ENCODE data around the gene ROR1. TPM values are rescaled to one million over a fixed set of nuclear protein-coding genes. Genes with fewer than 3 reads are reported as not detected.
"Not testable (repeated sequence)": the region's sequence is repeated elsewhere in the genome, so short reads cannot be mapped to it uniquely, and the experiment has no call there.

Gene ROR1
- total RNA-seq, 8 experiments from 2014 or later, result 1.2 to 15.7 (median 2.7) TPM

DNA sequence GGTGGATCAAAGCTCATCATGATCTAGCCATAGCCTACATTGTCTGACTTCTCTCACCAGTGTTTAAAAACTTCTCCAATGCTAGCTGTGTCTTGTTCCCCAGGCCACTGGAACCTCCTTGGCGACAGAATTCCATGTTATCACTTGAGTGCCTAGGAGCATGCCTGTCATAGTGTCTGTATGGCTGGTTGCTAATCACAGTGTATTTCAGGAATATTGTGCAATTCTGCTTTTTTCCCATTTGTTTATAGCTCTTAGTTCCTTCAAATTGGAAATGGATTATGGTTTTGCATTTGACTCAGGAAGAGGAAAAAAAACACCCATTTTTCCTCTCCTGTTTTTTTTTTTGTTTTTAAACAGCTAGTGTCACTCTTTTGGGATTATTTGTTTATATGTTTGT lies 25.5 kb downstream of the ROR1 start:
- peaks cover 2 to 9% of the 10 kb centered on the region in 2 donors for H3K4me1 ChIP-seq (replicated peaks in 1 of 2)
- no peak overlapping the region for H3K27ac ChIP-seq
- H3K4me3 ChIP-seq, result no peak overlapping the region
- ATAC-seq (replicated peaks in 6 of 8), result peak in 3 of 8 experiments; percentile 35 to 76 (median 57)
- in situ Hi-C loops (cut with MboI; ENCODE audit: low pct_unique_long_range_greater_than_20kb in 2 of 9, low sequenced_read_pairs in 9 of 9, unreplicated experiment in 9 of 9), result loop anchor here in 2 of 9 experiments (25.0 kb wide), 2 partner anchors 88 to 338 kb away; no protein-coding TSS in a partner anchor
- WGBS, 10 experiments, result 18 to 100% (median 100%) methylated on average over 1 of the region's 1 CpG; no CpG with 5 or more reads in 3 of the 10 experiments

- peaks cover 2 to 12% of the 10 kb centered on the region in 2 donors for H3K4me1 ChIP-seq (replicated peaks in 1 of 2)
- in situ Hi-C loops (cut with MboI; ENCODE audit: low pct_unique_long_range_greater_than_20kb in 2 of 9, low sequenced_read_pairs in 9 of 9, unreplicated experiment in 9 of 9), result loop anchor here in 2 of 9 experiments (25.0 kb wide), 2 partner anchors 87 to 337 kb away; no protein-coding TSS in a partner anchor
- 10 to 100% (median 71%) methylated on average over 1 to 3 of the region's 3 CpGs for WGBS, 10 experiments
- peak in 2 of 8 experiments; percentile 8 to 59 for ATAC-seq (replicated peaks in 6 of 8)
- no peak overlapping the region for H3K4me3 ChIP-seq
- no peak overlapping the region for H3K27ac ChIP-seq
Measured at GRCh38 chr1:63799820-63800219, 26.0 kb downstream of the ROR1 start.

GRCh38 chr1:63802109-63802508 lies 28.3 kb downstream of the ROR1 start:
- H3K4me1 ChIP-seq (replicated peaks in 1 of 2), result peaks cover 2 to 19% of the 10 kb centered on the region in 2 donors
- 40 to 80% (median 74%) methylated on average over 1 to 3 of the region's 3 CpGs; no CpG with 5 or more reads in 1 of the 10 experiments for WGBS, 10 experiments
- H3K27ac ChIP-seq, result no peak overlapping the region
- no peak overlapping the region for H3K4me3 ChIP-seq
- no peak for ATAC-seq (replicated peaks in 6 of 8)
- in situ Hi-C loops (cut with MboI; ENCODE audit: low pct_unique_long_range_greater_than_20kb in 2 of 9, low sequenced_read_pairs in 9 of 9, unreplicated experiment in 9 of 9), result no loop called here

DNA sequence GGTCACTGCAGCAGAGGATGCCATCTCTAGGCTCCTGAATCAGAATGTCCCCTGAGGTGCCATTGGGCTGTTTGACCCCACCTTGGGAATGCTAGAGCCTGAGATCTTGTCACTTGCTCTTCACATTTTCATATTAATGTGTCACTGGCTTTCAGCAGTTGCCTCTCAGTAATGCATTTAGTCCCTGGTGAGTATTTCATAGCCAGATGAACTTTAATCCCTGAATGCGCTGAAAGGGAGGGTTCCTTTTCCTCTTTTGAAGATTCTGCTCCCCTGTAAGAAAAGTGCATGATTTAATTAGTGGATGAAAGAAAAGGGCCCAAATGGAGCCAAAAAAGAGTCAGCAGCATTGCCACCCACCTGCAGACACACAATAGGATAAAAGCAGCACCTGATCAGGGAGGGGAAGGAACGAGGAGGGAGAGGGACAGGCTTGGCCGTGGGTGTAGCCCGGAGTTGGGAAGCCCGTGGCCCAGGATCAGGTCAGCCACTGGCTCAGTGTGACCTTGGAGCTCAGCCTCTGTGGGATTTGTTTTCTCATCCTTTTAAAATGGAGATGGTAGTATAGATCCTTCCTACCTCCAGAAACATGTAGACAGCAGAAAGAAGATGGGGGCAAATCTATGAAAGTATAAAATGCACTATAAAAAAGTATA lies 31.1 kb downstream of the ROR1 start:
- WGBS, 10 experiments, result 46 to 72% (median 58%) methylated on average over 1 to 5 of the region's 5 CpGs; no CpG with 5 or more reads in 4 of the 10 experiments
- Histone ChIP-seq H3K4me3 (no peak overlapping the region), H3K4me1 (replicated peaks in 1 of 2) (peaks cover 0 to 18% of the 10 kb centered on the region in 2 donors), H3K27ac (no peak overlapping the region)
- in situ Hi-C loops (cut with MboI; ENCODE audit: low pct_unique_long_range_greater_than_20kb in 2 of 9, low sequenced_read_pairs in 9 of 9, unreplicated experiment in 9 of 9), result no loop called here
- no peak for ATAC-seq (replicated peaks in 6 of 8)

GRCh38 chr1:63807046-63807445 lies 33.2 kb downstream of the ROR1 start:
- no peak for ATAC-seq (replicated peaks in 6 of 8)
- no peak overlapping the region for H3K27ac ChIP-seq
- in situ Hi-C loops (cut with MboI; ENCODE audit: low pct_unique_long_range_greater_than_20kb in 2 of 9, low sequenced_read_pairs in 9 of 9, unreplicated experiment in 9 of 9), result no loop called here
- 14 to 75% (median 31%) methylated on average over 1 of the region's 1 CpG; no CpG with 5 or more reads in 6 of the 10 experiments for WGBS, 10 experiments
- peaks cover 0 to 15% of the 10 kb centered on the region in 2 donors for H3K4me1 ChIP-seq (replicated peaks in 1 of 2)
- H3K4me3 ChIP-seq, result no peak overlapping the region

GRCh38 chr1:63810936-63811469 lies 37.2 kb downstream of the ROR1 start:
- no peak for ATAC-seq (replicated peaks in 6 of 8)
- Histone ChIP-seq H3K4me3 (no peak overlapping the region), H3K27ac (no peak overlapping the region), H3K4me1 (replicated peaks in 1 of 2) (peaks cover 0 to 7% of the 10 kb centered on the region in 2 donors)
- 67 to 93% (median 82%) methylated on average over 1 to 3 of the region's 3 CpGs; no CpG with 5 or more reads in 4 of the 10 experiments for WGBS, 10 experiments
- in situ Hi-C loops (cut with MboI; ENCODE audit: low pct_unique_long_range_greater_than_20kb in 2 of 9, low sequenced_read_pairs in 9 of 9, unreplicated experiment in 9 of 9), result no loop called here

DNA sequence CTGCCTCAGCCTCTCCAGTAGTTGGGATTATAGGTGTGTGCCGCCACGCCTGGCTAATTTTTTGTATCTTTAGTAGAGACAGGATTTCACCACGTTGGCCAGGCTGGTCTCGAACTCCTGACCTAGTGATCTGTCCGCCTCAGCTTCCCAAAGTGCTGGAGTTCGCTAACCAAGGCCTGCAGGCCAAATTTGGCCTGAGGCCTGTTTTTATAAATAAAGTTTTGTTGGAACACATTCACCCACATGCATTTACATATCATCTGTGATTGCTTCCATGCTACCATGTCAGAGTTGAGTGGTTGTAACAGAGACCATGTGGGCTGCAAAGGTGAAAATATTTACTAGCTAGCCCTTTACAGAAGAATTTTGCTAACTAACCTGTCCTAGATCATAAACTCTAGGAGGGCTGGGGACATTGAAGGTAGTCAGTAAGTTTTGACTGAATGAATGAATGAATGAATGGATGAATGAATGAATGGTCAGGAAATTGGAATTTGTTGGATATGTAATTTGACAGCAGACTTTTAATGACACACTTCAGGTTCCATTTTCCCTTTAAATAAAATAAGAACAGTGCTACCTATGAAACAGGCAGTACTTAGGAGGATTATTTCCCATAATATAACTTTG lies 38.4 kb downstream of the ROR1 start:
- peaks cover 0 to 3% of the 10 kb centered on the region in 2 donors for H3K4me1 ChIP-seq (replicated peaks in 1 of 2)
- no peak overlapping the region for H3K4me3 ChIP-seq
- no peak overlapping the region for H3K27ac ChIP-seq
- ATAC-seq (replicated peaks in 6 of 8), result no peak
- WGBS, 10 experiments, result 89 to 100% (median 98%) methylated on average over 1 to 6 of the region's 6 CpGs; no CpG with 5 or more reads in 2 of the 10 experiments
- in situ Hi-C loops (cut with MboI; ENCODE audit: low pct_unique_long_range_greater_than_20kb in 2 of 9, low sequenced_read_pairs in 9 of 9, unreplicated experiment in 9 of 9), result no loop called here

- Histone ChIP-seq H3K27ac (no peak overlapping the region), H3K4me3 (no peak overlapping the region), H3K4me1 (replicated peaks in 1 of 2) (no peaks in the 10 kb centered on the region)
- ATAC-seq (replicated peaks in 6 of 8), result peak in 3 of 8 experiments; percentile 47 to 70 (median 54)
- in situ Hi-C loops (cut with MboI; ENCODE audit: low pct_unique_long_range_greater_than_20kb in 2 of 9, low sequenced_read_pairs in 9 of 9, unreplicated experiment in 9 of 9), result no loop called here
- 0 to 93% (median 83%) methylated on average over 1 to 3 of the region's 3 CpGs; no CpG with 5 or more reads in 3 of the 10 experiments for WGBS, 10 experiments
Measured at GRCh38 chr1:63813829-63814277, 40.0 kb downstream of the ROR1 start.

DNA sequence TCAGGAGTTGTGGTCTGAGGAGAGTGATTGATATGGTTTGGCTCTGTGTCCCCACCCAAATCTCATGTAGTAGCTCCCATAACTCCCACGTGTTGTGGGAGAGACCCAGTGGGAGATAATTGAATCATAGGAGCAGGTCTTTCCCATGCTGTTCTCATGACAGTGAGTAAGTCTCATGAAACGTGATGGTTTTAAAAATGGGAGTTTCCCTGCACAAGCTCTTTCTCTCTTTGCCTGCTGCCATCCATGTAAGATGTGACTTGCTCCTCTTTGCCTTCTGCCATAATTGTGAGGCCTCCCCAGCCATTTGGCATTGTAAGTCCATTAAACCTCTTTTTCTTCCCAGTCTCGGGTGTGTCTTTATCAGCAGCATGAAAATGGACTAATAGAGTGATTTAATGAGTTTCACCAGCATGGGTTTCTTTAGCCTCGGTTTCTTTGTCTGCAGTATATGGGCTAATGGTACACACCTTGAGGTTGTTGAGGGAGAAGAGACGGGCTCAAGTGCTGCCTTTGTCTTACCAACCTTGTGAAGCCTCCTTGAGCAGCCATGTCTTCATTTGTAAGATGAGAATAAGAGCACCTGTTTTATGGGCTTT lies 42.5 kb downstream of the ROR1 start:
- in situ Hi-C loops (cut with MboI; ENCODE audit: low pct_unique_long_range_greater_than_20kb in 2 of 9, low sequenced_read_pairs in 9 of 9, unreplicated experiment in 9 of 9); H3K27ac ChIP-seq; H3K4me1 ChIP-seq (replicated peaks in 1 of 2); H3K4me3 ChIP-seq; ATAC-seq (replicated peaks in 6 of 8): not testable (repeated sequence)
- 67 to 100% (median 93%) methylated on average over 1 to 5 of the region's 5 CpGs; no CpG with 5 or more reads in 1 of the 10 experiments for WGBS, 10 experiments

DNA sequence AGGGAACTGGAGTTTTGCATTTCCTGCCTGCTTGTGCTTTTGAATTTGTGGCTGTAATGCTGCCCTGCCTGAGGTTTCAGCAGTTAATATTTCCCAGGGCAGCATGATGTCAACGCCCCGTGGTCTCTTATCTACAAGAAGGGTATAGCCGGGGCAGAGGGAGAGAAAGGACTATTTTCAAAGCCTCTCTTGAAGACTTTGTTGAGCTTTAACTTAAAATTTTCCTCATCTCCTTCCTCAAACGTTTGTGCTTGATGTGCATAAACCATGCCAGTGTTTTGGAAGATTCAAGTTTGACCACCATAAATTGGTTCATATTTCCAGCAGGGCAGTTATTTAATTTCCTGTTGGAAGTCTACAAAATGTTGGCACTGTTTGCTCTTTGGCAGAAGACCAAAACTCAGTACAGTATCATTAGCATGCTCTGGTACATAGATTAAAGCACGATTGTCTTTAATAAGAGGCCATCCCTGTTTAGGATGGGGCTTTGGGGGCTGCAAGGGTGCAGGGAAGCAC lies 43.4 kb downstream of the ROR1 start:
- ATAC-seq (replicated peaks in 6 of 8), result peak in 3 of 8 experiments; percentile 45 to 63 (median 49)
- Histone ChIP-seq H3K4me3 (no peak overlapping the region), H3K4me1 (replicated peaks in 1 of 2) (no peaks in the 10 kb centered on the region), H3K27ac (no peak overlapping the region)
- in situ Hi-C loops (cut with MboI; ENCODE audit: low pct_unique_long_range_greater_than_20kb in 2 of 9, low sequenced_read_pairs in 9 of 9, unreplicated experiment in 9 of 9), result no loop called here
- 0 to 68% (median 40%) methylated on average over 1 to 5 of the region's 5 CpGs; no CpG with 5 or more reads in 1 of the 10 experiments for WGBS, 10 experiments

DNA sequence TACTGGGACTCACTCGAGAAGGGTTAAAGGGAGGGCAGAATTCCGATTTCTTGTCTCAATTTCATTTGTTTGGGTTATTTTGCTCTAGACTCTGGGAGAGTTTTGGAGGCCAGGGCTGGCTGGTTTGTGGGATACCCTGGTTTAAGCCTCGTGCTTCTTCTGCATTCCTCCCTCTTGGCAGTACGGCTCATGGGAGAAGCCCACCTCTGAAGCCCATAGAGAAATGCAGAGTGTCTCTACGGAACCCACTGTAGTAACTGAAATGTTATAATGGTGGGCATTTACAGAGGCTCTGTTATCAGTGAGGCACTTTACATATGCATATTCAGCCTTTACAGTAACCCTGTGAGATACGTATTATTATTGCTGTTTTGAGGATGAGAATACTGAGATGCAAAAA lies 43.9 kb downstream of the ROR1 start:
- no peak overlapping the region for H3K4me3 ChIP-seq
- no peak overlapping the region for H3K27ac ChIP-seq
- WGBS, 10 experiments, result 30 to 96% (median 80%) methylated on average over 1 to 6 of the region's 6 CpGs; no CpG with 5 or more reads in 2 of the 10 experiments
- H3K4me1 ChIP-seq (replicated peaks in 1 of 2), result no peaks in the 10 kb centered on the region
- in situ Hi-C loops (cut with MboI; ENCODE audit: low pct_unique_long_range_greater_than_20kb in 2 of 9, low sequenced_read_pairs in 9 of 9, unreplicated experiment in 9 of 9), result no loop called here
- no peak for ATAC-seq (replicated peaks in 6 of 8)

GRCh38 chr1:63818567-63819325 lies 44.9 kb downstream of the ROR1 start:
- Histone ChIP-seq H3K4me1 (replicated peaks in 1 of 2) (no peaks in the 10 kb centered on the region), H3K4me3 (no peak overlapping the region), H3K27ac (no peak overlapping the region)
- WGBS, 10 experiments, result 80 to 100% (median 100%) methylated on average over 1 of the region's 1 CpG; no CpG with 5 or more reads in 6 of the 10 experiments
- in situ Hi-C loops (cut with MboI; ENCODE audit: low pct_unique_long_range_greater_than_20kb in 2 of 9, low sequenced_read_pairs in 9 of 9, unreplicated experiment in 9 of 9), result no loop called here
- ATAC-seq (replicated peaks in 6 of 8), result no peak
